8988T (cell line): ENCODE results near the gene TMEM135.
"Not testable (repeated sequence)": the region's sequence is repeated elsewhere in the genome, so short reads cannot be mapped to it uniquely, and the experiment has no call there.

Experiments used
- DNase-seq: peaks from one replicate; pipeline ENCODE4 v3.0.0; 2011

Gene TMEM135

GRCh38 chr11:87020764-87021365, 16.9 kb upstream of the TMEM135 start:
- no peak for DNase-seq

- DNase-seq: no peak
These were observed 15.5 kb upstream of the TMEM135 start for GRCh38 chr11:87022254-87022653.

GRCh38 chr11:87022738-87023137, 15.0 kb upstream of the TMEM135 start:
- no peak for DNase-seq

GRCh38 chr11:87026415-87026814, 11.3 kb upstream of the TMEM135 start:
- DNase-seq: not testable (repeated sequence)

GRCh38 chr11:87030458-87031054, 7.2 kb upstream of the TMEM135 start:
- DNase-seq: no peak

- no peak for DNase-seq
These were observed 6.1 kb upstream of the TMEM135 start for GRCh38 chr11:87031433-87032170.

- no peak for DNase-seq
These were observed 4.2 kb upstream of the TMEM135 start for GRCh38 chr11:87033561-87033960.

- no peak for DNase-seq
These were observed 1.7 kb upstream of the TMEM135 start for GRCh38 chr11:87035976-87036583.

- no peak for DNase-seq
These were observed 831 bp upstream of the TMEM135 start for GRCh38 chr11:87036756-87037449.

- DNase-seq: no peak
These were observed 672 bp downstream of the TMEM135 start for GRCh38 chr11:87038235-87038977.

GRCh38 chr11:87039371-87039770, 1.6 kb downstream of the TMEM135 start:
- no peak for DNase-seq

GRCh38 chr11:87043894-87044293, 6.2 kb downstream of the TMEM135 start:
- no peak for DNase-seq

GRCh38 chr11:87046824-87047223, 9.1 kb downstream of the TMEM135 start:
- DNase-seq: no peak

GRCh38 chr11:87056091-87056490, 18.4 kb downstream of the TMEM135 start:
- DNase-seq: no peak

GRCh38 chr11:87057749-87058148, 20.0 kb downstream of the TMEM135 start:
- no peak for DNase-seq

GRCh38 chr11:87059596-87060390, 22.1 kb downstream of the TMEM135 start:
- DNase-seq: no peak

GRCh38 chr11:87061766-87062165, 24.0 kb downstream of the TMEM135 start:
- DNase-seq: no peak

GRCh38 chr11:87063982-87064381, 26.2 kb downstream of the TMEM135 start:
- DNase-seq: no peak

GRCh38 chr11:87072787-87073186, 35.1 kb downstream of the TMEM135 start:
- no peak for DNase-seq

GRCh38 chr11:87076260-87076783, 38.6 kb downstream of the TMEM135 start:
- DNase-seq: no peak

- no peak for DNase-seq
These were observed 39.2 kb downstream of the TMEM135 start for GRCh38 chr11:87076874-87077429.
